ENCODE measurements around the gene HDDC2. TPM values are rescaled to one million over a fixed set of nuclear protein-coding genes. Genes with fewer than 3 reads are reported as not detected.
"Not testable (repeated sequence)": the region's sequence is repeated elsewhere in the genome, so short reads cannot be mapped to it uniquely, and the experiment has no call there.

The HDDC2 gene
- total and polyA plus RNA-seq, 2 experiments from 2014 or later = 69.5 to 131 TPM

GRCh38 chr6:125285353-125285752, 16.4 kb downstream of the HDDC2 start (continued):
- TF ChIP-seq REST (IDR thresholded peaks at IDR 0.05; ENCODE audit: unreplicated experiment) = no peak

GRCh38 chr6:125282470-125282869, 19.3 kb downstream of the HDDC2 start:
- H3K27ac Mint-ChIP-seq; H3K27me3 ChIP-seq (ENCODE audit: insufficient read depth); H3K9me2 ChIP-seq (ENCODE audit: insufficient read depth); DNase-seq (ENCODE audit: low spot score); H2AFZ ChIP-seq; H3K27me3 Mint-ChIP-seq (ENCODE audit: insufficient read depth, low read depth, poor library complexity); H3K4me3 Mint-ChIP-seq; H3F3A ChIP-seq (replicated peaks; ENCODE audit: low read depth); H3K4me1 ChIP-seq (ENCODE audit: insufficient read depth); H3K27ac ChIP-seq (ENCODE audit: low read depth); H4K20me1 ChIP-seq (replicated peaks; ENCODE audit: insufficient read depth); H3K4me2 ChIP-seq; ATAC-seq; H3K4me3 ChIP-seq: not testable (repeated sequence)
- Histone ChIP-seq H3K79me2 (replicated peaks; ENCODE audit: insufficient read depth) (peaks cover 37% of the 10 kb centered on the region; the same call in 1 of the 2 replicates), H3K36me3 (ENCODE audit: insufficient read depth) (peaks cover 28% of the 10 kb centered on the region)
- H3K4me1 Mint-ChIP-seq = peaks cover 17% of the 10 kb centered on the region
- peaks cover 82% of the 10 kb centered on the region for H3K36me3 Mint-ChIP-seq (ENCODE audit: low read depth)
- peaks cover 14% of the 10 kb centered on the region; the same call in 2 of the 3 replicates for H3K9me3 Mint-ChIP-seq

- H3K9me2 ChIP-seq (ENCODE audit: insufficient read depth); H3K27me3 Mint-ChIP-seq (ENCODE audit: insufficient read depth, low read depth, poor library complexity); H3K4me3 ChIP-seq; H3F3A ChIP-seq (replicated peaks; ENCODE audit: low read depth); H2AFZ ChIP-seq; H3K4me2 ChIP-seq; H3K4me3 Mint-ChIP-seq; H3K27ac Mint-ChIP-seq; H4K20me1 ChIP-seq (replicated peaks; ENCODE audit: insufficient read depth); H3K27me3 ChIP-seq (ENCODE audit: insufficient read depth); H3K27ac ChIP-seq (ENCODE audit: low read depth); H3K4me1 ChIP-seq (ENCODE audit: insufficient read depth): not testable (repeated sequence)
- Mint-ChIP-seq H3K9me3 (peaks cover 13% of the 10 kb centered on the region; the same call in 2 of the 3 replicates), H3K4me1 (peaks cover 16% of the 10 kb centered on the region; the same call in 2 of the 3 replicates), H3K36me3 (ENCODE audit: low read depth) (peaks cover 69% of the 10 kb centered on the region)
- peak; percentile 87 for ATAC-seq
- peak; percentile 69 for DNase-seq (ENCODE audit: low spot score)
- peaks cover 16% of the 10 kb centered on the region; the same call in 1 of the 2 replicates for H3K36me3 ChIP-seq (ENCODE audit: insufficient read depth)
- peaks cover 32% of the 10 kb centered on the region; the same call in 1 of the 2 replicates for H3K79me2 ChIP-seq (replicated peaks; ENCODE audit: insufficient read depth)
Measured at GRCh38 chr6:125280370-125281035, 21.3 kb downstream of the HDDC2 start.

- no peaks in the 10 kb centered on the region for H3K9me2 ChIP-seq (ENCODE audit: insufficient read depth)
- no peak overlapping the region for H3K4me2 ChIP-seq
- peak; percentile 40; the same call in 2 of the 3 replicates for ATAC-seq
- H3K27ac Mint-ChIP-seq = peak overlapping the region; percentile 29; the same call in 1 of the 2 replicates
- no peak overlapping the region for H3K4me3 Mint-ChIP-seq
- H3K27me3 Mint-ChIP-seq (ENCODE audit: insufficient read depth, low read depth, poor library complexity) = peaks cover 6% of the 10 kb centered on the region
- H3K36me3 ChIP-seq (ENCODE audit: insufficient read depth) = peaks cover 16% of the 10 kb centered on the region; the same call in 1 of the 2 replicates
- H3K36me3 Mint-ChIP-seq (ENCODE audit: low read depth) = peaks cover 66% of the 10 kb centered on the region
- no peak overlapping the region for H3K4me3 ChIP-seq
- H3K9me3 Mint-ChIP-seq = peaks cover 10% of the 10 kb centered on the region; the same call in 2 of the 3 replicates
- no peak for DNase-seq (ENCODE audit: low spot score)
- H3K27ac ChIP-seq (ENCODE audit: low read depth) = no peak overlapping the region
- peaks cover 2% of the 10 kb centered on the region; the same call in 1 of the 2 replicates for H4K20me1 ChIP-seq (replicated peaks; ENCODE audit: insufficient read depth)
- peaks cover 16% of the 10 kb centered on the region; the same call in 2 of the 3 replicates for H3K4me1 Mint-ChIP-seq
- H3K79me2 ChIP-seq (replicated peaks; ENCODE audit: insufficient read depth) = peaks cover 32% of the 10 kb centered on the region; the same call in 1 of the 2 replicates
- no peak overlapping the region for H2AFZ ChIP-seq
- H3K27me3 ChIP-seq (ENCODE audit: insufficient read depth) = no peaks in the 10 kb centered on the region
- peaks cover 5% of the 10 kb centered on the region; the same call in 1 of the 2 replicates for H3K4me1 ChIP-seq (ENCODE audit: insufficient read depth)
- H3F3A ChIP-seq (replicated peaks; ENCODE audit: low read depth) = no peaks in the 10 kb centered on the region
- TF ChIP-seq NANOG (IDR thresholded peaks at IDR 0.05; ENCODE audit: borderline replicate concordance) = no peak
- TF ChIP-seq CTCF (conservative IDR thresholded peaks at IDR 0.05; ENCODE audit: low read depth in 2 of 2) = no peak
- no peak for TF ChIP-seq POLR2AphosphoS5 (IDR thresholded peaks at IDR 0.05; ENCODE audit: low read depth)
Measured at GRCh38 chr6:125279961-125280360, 21.8 kb downstream of the HDDC2 start.
